Smooth muscle cell (in vitro differentiated cells): ENCODE measurements around the gene CD38. TPM values are rescaled to one million over a fixed set of nuclear protein-coding genes. Genes with fewer than 3 reads are reported as not detected.
"Not testable (repeated sequence)": the region's sequence is repeated elsewhere in the genome, so short reads cannot be mapped to it uniquely, and the experiment has no call there.

Experiments used
- DNase-seq: peaks from one replicate; lab custom pipeline; 2025; ENCODE audit not compliant: unreplicated experiment; lab: John Stamatoyannopoulos, UW
- H2AFZ ChIP-seq: fragments of 200-600 bp; sonication (generic); 2 replicates; pipeline ENCODE4 v1.6.0; 2016; ENCODE audit warnings: antibody characterized with exemption, low read depth, mild to moderate bottlenecking
- H3F3A ChIP-seq: fragments of 200-600 bp; sonication (generic); 2 replicates; pipeline ENCODE4 v1.6.0; 2017; ENCODE audit warnings: antibody characterized with exemption, low read depth
- H3K27ac ChIP-seq: fragments of 200-600 bp; sonication (generic); 2 replicates; pipeline ENCODE4 v1.5.1; 2016; ENCODE audit warnings: low read depth, mild to moderate bottlenecking
- H3K27me3 ChIP-seq: fragments of 200-600 bp; sonication (generic); 2 replicates; pipeline ENCODE4 v1.6.1; 2016; ENCODE audit warnings: low read depth, mild to moderate bottlenecking
- H3K36me3 ChIP-seq: fragments of 200-600 bp; sonication (generic); 2 replicates; pipeline ENCODE4 v1.5.1; 2016; ENCODE audit warnings: low read depth
- H3K4me1 ChIP-seq: fragments of 200-600 bp; sonication (generic); 2 replicates; pipeline ENCODE4 v1.5.1; 2016; ENCODE audit warnings: low read depth
- H3K4me2 ChIP-seq: fragments of 200-600 bp; sonication (generic); 2 replicates; pipeline ENCODE4 v1.6.0; 2016; ENCODE audit warnings: mild to moderate bottlenecking
- H3K4me3 ChIP-seq: fragments of 200-600 bp; sonication (generic); 2 replicates; pipeline ENCODE4 v1.5.1; 2016; ENCODE audit warnings: mild to moderate bottlenecking
- H3K79me2 ChIP-seq: fragments of 200-600 bp; sonication (generic); 2 replicates; pipeline ENCODE4 v1.6.0; 2016; ENCODE audit warnings: low read depth, mild to moderate bottlenecking
- H3K9ac ChIP-seq: fragments of 200-600 bp; sonication (generic); 2 replicates; pipeline ENCODE4 v1.6.0; 2016; ENCODE audit warnings: low read depth
- H3K9me3 ChIP-seq: fragments of 200-600 bp; sonication (generic); replicated peaks from 2 replicates; pipeline ENCODE4 v1.5.1; 2016; ENCODE audit warnings: low read depth
- H4K20me1 ChIP-seq: fragments of 200-600 bp; sonication (generic); 2 replicates; pipeline ENCODE4 v1.6.0; 2016; ENCODE audit warnings: low read depth
- WGBS: methylation state at CpG from one replicate; pipeline ENCODE4 v1.1.7; 2016; ENCODE audit warnings: low lambda C conversion rate; 5-methylcytosine and 5-hydroxymethylcytosine counted together
- polyA plus RNA-seq: library from polyadenylated mRNA; unstranded; fragments of >200 nt; fragmentation: Nextera tagmentation; extraction: Ambion mirVana; gene quantifications from 2 replicates; pipeline ENCODE4 v1.2.1, GENCODE V29; 2016
- total RNA-seq: library from RNA; depleted of rRNA; stranded (reverse); fragments of >200 nt; gene quantifications from 2 replicates; pipeline ENCODE4 v1.2.3, GENCODE V29; 2014
- TF ChIP-seq, protein P1 (sequence below): fragments of 200-600 bp; sonication (generic); IDR thresholded peaks from 2 replicates; pipeline ENCODE4 v1.5.1; 2017; ENCODE audit warnings: borderline replicate concordance, mild to moderate bottlenecking, antibody characterized with exemption; ENCODE audit not compliant: insufficient read depth, poor library complexity, severe bottlenecking

CD38 gene
- total and polyA plus RNA-seq, 2 experiments from 2014 or later = not detected

DNA sequence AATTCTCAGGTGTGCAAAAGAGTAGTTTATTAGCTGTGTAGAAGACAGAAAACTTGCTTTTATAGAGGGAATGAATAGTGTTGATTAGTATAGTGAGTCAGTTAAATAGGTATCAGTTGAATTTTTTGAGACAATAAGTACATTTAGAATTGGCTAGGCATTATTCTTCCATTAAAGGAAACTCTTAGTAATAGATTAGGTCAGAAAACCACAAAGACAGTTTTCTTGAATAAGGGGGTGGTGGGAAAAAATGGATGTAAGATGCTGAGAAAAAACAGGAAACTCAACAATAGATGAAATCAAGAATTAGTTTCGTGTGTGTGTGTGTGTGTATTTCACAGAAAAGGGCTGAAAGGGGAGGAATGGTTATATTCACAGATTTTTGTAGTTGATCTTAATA lies 16.8 kb downstream of the CD38 start:
- Histone ChIP-seq H4K20me1 (no peaks in the 10 kb centered on the region), H3K27ac (no peak overlapping the region), H3K4me3 (no peak overlapping the region), H3F3A (no peaks in the 10 kb centered on the region), H3K36me3 (no peaks in the 10 kb centered on the region), H3K9me3 (no peaks in the 10 kb centered on the region), H3K27me3 (no peaks in the 10 kb centered on the region), H2AFZ (no peak overlapping the region), H3K79me2 (no peaks in the 10 kb centered on the region), H3K4me2 (no peak overlapping the region), H3K4me1 (no peaks in the 10 kb centered on the region), H3K9ac (no peak overlapping the region)
- 86% methylated on average over 1 of the region's 1 CpG for WGBS
- TF ChIP-seq, protein P1, sequence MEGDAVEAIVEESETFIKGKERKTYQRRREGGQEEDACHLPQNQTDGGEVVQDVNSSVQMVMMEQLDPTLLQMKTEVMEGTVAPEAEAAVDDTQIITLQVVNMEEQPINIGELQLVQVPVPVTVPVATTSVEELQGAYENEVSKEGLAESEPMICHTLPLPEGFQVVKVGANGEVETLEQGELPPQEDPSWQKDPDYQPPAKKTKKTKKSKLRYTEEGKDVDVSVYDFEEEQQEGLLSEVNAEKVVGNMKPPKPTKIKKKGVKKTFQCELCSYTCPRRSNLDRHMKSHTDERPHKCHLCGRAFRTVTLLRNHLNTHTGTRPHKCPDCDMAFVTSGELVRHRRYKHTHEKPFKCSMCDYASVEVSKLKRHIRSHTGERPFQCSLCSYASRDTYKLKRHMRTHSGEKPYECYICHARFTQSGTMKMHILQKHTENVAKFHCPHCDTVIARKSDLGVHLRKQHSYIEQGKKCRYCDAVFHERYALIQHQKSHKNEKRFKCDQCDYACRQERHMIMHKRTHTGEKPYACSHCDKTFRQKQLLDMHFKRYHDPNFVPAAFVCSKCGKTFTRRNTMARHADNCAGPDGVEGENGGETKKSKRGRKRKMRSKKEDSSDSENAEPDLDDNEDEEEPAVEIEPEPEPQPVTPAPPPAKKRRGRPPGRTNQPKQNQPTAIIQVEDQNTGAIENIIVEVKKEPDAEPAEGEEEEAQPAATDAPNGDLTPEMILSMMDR = no peak
- no peak for DNase-seq

- WGBS = 81% methylated on average over 5 of the region's 5 CpGs
- Histone ChIP-seq H2AFZ (no peak overlapping the region), H3F3A (no peaks in the 10 kb centered on the region), H3K36me3 (no peaks in the 10 kb centered on the region), H3K4me3 (no peak overlapping the region), H4K20me1 (no peaks in the 10 kb centered on the region), H3K9ac (no peak overlapping the region), H3K9me3 (no peaks in the 10 kb centered on the region), H3K27ac (no peak overlapping the region), H3K4me1 (no peaks in the 10 kb centered on the region), H3K27me3 (no peaks in the 10 kb centered on the region), H3K79me2 (no peaks in the 10 kb centered on the region), H3K4me2 (no peak overlapping the region)
- TF ChIP-seq, protein P1 = no peak
- DNase-seq = no peak
Measured at GRCh38 chr4:15797320-15797719, 19.2 kb downstream of the CD38 start.

DNA sequence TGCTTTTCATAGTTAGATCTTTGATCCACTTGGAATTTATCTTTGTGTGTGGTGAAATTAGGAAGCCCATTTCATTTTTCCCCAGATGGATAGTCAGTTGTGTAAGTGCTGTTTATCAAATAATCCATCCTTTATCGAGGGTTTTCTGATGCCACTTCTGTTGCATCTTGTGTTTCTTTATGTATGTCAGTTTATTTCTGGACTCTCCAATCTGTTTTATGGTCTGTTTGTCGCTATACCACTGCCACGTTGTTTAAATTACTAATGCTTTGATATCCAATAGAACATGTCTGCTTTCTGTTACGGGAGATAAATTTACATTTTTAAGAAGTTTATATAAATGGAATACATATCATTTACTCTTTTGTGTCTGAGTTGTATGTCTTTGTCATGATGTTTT lies 21.0 kb downstream of the CD38 start:
- no peaks in the 10 kb centered on the region for H3K36me3 ChIP-seq
- WGBS = 63% methylated on average over 4 of the region's 4 CpGs
- TF ChIP-seq, protein P1 = no peak
- no peak overlapping the region for H3K9ac ChIP-seq
- H3K79me2 ChIP-seq = no peaks in the 10 kb centered on the region
- peak overlapping the region; percentile 36 for H2AFZ ChIP-seq
- no peaks in the 10 kb centered on the region for H3K27me3 ChIP-seq
- no peak overlapping the region for H3K27ac ChIP-seq
- no peaks in the 10 kb centered on the region for H3K9me3 ChIP-seq
- no peaks in the 10 kb centered on the region for H3K4me1 ChIP-seq
- H3K4me3 ChIP-seq = no peak overlapping the region
- no peaks in the 10 kb centered on the region for H3F3A ChIP-seq
- H4K20me1 ChIP-seq = no peaks in the 10 kb centered on the region
- DNase-seq = no peak
- H3K4me2 ChIP-seq = no peak overlapping the region

- DNase-seq = no peak
- Histone ChIP-seq H3K79me2 (no peaks in the 10 kb centered on the region), H3K4me3 (no peak overlapping the region), H3K27ac (no peak overlapping the region), H3F3A (no peaks in the 10 kb centered on the region), H2AFZ (peak overlapping the region; percentile 36), H3K9ac (no peak overlapping the region), H3K36me3 (no peaks in the 10 kb centered on the region), H4K20me1 (no peaks in the 10 kb centered on the region), H3K4me1 (no peaks in the 10 kb centered on the region), H3K27me3 (no peaks in the 10 kb centered on the region), H3K9me3 (no peaks in the 10 kb centered on the region), H3K4me2 (no peak overlapping the region)
- TF ChIP-seq, protein P1 = no peak
- 82% methylated on average over 2 of the region's 2 CpGs for WGBS
Measured at GRCh38 chr4:15799701-15800100, 21.6 kb downstream of the CD38 start.

DNA sequence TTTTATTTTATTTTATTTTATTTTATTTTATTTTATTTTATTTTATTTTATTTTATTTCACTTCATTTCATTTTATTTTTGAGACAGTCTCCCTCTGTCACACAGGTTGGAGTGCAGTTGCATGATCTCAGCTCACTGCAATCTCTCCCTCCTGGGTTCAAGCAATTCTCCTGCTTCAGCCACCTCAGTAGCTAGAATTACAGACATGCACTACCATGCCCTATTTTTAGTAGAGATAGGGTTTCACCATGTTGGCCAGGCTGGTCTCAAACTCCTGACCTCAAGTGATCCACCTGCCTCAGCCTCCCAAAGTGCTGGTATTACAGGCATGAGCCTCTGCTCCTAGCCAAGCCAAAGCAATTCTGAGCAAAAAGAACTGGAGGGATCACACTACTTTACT lies 24.4 kb downstream of the CD38 start:
- not testable (repeated sequence) for H4K20me1 ChIP-seq, H3K4me3 ChIP-seq, H3K9ac ChIP-seq, H3K9me3 ChIP-seq, H3K27ac ChIP-seq, H3K27me3 ChIP-seq, H3F3A ChIP-seq, H2AFZ ChIP-seq, H3K79me2 ChIP-seq, DNase-seq, H3K36me3 ChIP-seq, H3K4me1 ChIP-seq, H3K4me2 ChIP-seq
